ENCODE measurements around the gene RTN1. TPM values are rescaled to one million over a fixed set of nuclear protein-coding genes. Genes with fewer than 3 reads are reported as not detected.

Gene RTN1
- polyA plus RNA-seq, 1 of the 3 experiments (the other 2 are of a cell fraction), result 1.6 TPM

DNA sequence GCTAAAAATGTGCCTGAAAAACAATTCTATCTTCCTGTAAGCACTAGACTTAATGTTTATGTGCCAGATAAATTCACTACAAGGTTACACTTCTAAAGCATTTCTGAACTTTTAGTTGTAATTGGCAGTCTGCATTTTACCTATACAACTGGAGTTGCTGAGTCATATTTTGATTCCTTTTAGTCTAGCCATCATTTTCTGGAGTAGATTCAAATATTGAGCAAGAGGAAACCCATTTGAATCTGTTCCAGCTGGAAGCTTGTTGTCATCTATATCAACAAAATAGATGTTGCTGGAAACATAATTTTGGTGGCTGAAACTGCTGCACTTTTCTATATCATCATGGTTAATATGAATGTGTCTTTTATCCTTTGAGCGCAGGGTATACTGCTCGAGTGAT lies 171.8 kb downstream of the RTN1 start:
- no peak overlapping the region for H3K9ac ChIP-seq
- no peaks in the 10 kb centered on the region for H3K36me3 ChIP-seq (replicated peaks in 1 of 2; ENCODE audit: control insufficient read depth in 1 of 2, insufficient read depth in 2 of 2, low read length in 1 of 2)
- CTCF ChIA-PET, result interaction anchor here (1.5 to 2.5 kb wide), 3 partner anchors 10 to 199 kb away, joined by 5 to 10 read pairs (median 6); no protein-coding TSS in a partner anchor
- H3K27me3 ChIP-seq (ENCODE audit: insufficient read depth), result no peaks in the 10 kb centered on the region
- no peak overlapping the region for H3K27ac ChIP-seq (ENCODE audit: low read depth in 2 of 2, low read length in 1 of 2)
- H3K9me3 ChIP-seq, result no peaks in the 10 kb centered on the region
- no peak overlapping the region for H3K4me2 ChIP-seq
- no peak for DNase-seq
- H3K79me2 ChIP-seq (ENCODE audit: insufficient read depth), result no peaks in the 10 kb centered on the region
- 33% methylated on average over 2 of the region's 2 CpGs for WGBS (ENCODE audit: low lambda C conversion rate)
- TF ChIP-seq TEAD4 (IDR thresholded peaks at IDR 0.05; ENCODE audit: borderline replicate concordance, insufficient read depth), result no peak
- TF ChIP-seq RFX5 (IDR thresholded peaks at IDR 0.05; ENCODE audit: low read length), result no peak
- TF ChIP-seq, protein P1, sequence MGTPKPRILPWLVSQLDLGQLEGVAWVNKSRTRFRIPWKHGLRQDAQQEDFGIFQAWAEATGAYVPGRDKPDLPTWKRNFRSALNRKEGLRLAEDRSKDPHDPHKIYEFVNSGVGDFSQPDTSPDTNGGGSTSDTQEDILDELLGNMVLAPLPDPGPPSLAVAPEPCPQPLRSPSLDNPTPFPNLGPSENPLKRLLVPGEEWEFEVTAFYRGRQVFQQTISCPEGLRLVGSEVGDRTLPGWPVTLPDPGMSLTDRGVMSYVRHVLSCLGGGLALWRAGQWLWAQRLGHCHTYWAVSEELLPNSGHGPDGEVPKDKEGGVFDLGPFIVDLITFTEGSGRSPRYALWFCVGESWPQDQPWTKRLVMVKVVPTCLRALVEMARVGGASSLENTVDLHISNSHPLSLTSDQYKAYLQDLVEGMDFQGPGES (IDR thresholded peaks at IDR 0.05; ENCODE audit: low read depth, low read length), result no peak
- TF ChIP-seq RXRA (IDR thresholded peaks at IDR 0.05; ENCODE audit: borderline replicate concordance, low read depth), result no peak
- no peak for TF ChIP-seq MXI1 (IDR thresholded peaks at IDR 0.05; ENCODE audit: low read depth, low read length)
- TF ChIP-seq, protein P2, sequence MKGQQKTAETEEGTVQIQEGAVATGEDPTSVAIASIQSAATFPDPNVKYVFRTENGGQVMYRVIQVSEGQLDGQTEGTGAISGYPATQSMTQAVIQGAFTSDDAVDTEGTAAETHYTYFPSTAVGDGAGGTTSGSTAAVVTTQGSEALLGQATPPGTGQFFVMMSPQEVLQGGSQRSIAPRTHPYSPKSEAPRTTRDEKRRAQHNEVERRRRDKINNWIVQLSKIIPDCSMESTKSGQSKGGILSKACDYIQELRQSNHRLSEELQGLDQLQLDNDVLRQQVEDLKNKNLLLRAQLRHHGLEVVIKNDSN (IDR thresholded peaks at IDR 0.05; ENCODE audit: borderline replicate concordance, low read depth), result no peak
- no peak for TF ChIP-seq YY1 (IDR thresholded peaks at IDR 0.05; ENCODE audit: low read depth)
- TF ChIP-seq CHD2 (IDR thresholded peaks at IDR 0.05; ENCODE audit: low read length, partially characterized antibody), result no peak
- no peak for TF ChIP-seq NFIC (IDR thresholded peaks at IDR 0.05; ENCODE audit: borderline replicate concordance)
- TF ChIP-seq, protein P3, sequence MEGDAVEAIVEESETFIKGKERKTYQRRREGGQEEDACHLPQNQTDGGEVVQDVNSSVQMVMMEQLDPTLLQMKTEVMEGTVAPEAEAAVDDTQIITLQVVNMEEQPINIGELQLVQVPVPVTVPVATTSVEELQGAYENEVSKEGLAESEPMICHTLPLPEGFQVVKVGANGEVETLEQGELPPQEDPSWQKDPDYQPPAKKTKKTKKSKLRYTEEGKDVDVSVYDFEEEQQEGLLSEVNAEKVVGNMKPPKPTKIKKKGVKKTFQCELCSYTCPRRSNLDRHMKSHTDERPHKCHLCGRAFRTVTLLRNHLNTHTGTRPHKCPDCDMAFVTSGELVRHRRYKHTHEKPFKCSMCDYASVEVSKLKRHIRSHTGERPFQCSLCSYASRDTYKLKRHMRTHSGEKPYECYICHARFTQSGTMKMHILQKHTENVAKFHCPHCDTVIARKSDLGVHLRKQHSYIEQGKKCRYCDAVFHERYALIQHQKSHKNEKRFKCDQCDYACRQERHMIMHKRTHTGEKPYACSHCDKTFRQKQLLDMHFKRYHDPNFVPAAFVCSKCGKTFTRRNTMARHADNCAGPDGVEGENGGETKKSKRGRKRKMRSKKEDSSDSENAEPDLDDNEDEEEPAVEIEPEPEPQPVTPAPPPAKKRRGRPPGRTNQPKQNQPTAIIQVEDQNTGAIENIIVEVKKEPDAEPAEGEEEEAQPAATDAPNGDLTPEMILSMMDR (IDR thresholded peaks at IDR 0.05), result no peak
- TF ChIP-seq FOSL2 (IDR thresholded peaks at IDR 0.05; ENCODE audit: borderline replicate concordance, low read depth), result no peak
- TF ChIP-seq EZH2phosphoT487 (IDR thresholded peaks at IDR 0.05; ENCODE audit: borderline replicate concordance, low read depth), result no peak
- no peak for TF ChIP-seq NRF1 (IDR thresholded peaks at IDR 0.05; ENCODE audit: low read depth, low read length)
- TF ChIP-seq, protein P4, sequence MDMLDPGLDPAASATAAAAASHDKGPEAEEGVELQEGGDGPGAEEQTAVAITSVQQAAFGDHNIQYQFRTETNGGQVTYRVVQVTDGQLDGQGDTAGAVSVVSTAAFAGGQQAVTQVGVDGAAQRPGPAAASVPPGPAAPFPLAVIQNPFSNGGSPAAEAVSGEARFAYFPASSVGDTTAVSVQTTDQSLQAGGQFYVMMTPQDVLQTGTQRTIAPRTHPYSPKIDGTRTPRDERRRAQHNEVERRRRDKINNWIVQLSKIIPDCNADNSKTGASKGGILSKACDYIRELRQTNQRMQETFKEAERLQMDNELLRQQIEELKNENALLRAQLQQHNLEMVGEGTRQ (IDR thresholded peaks at IDR 0.05; ENCODE audit: borderline replicate concordance, low read depth, low read length), result no peak
- no peak overlapping the region for H3K4me3 ChIP-seq (ENCODE audit: low read depth in 2 of 2, low read length in 1 of 2)
- H3K4me1 ChIP-seq (ENCODE audit: control insufficient read depth in 1 of 2, insufficient read depth in 2 of 2, low read depth in 1 of 2, low read length in 1 of 2), result no peaks in the 10 kb centered on the region
- no peaks in the 10 kb centered on the region for H3K9me2 ChIP-seq
- POLR2A ChIA-PET, result no interaction called here
- H2AFZ ChIP-seq (ENCODE audit: low read depth), result no peak overlapping the region
- no peaks in the 10 kb centered on the region for H4K20me1 ChIP-seq (ENCODE audit: insufficient read depth)
- no peaks in the 10 kb centered on the region for H3F3A ChIP-seq (replicated peaks; ENCODE audit: insufficient read depth)
